Effector CD4-positive, alpha-beta T cell (primary cell): ENCODE data around the gene SFI1.
A peak's percentile ranks its signal among the peaks of the same experiment; 100 is the strongest.

Source experiments
- DNase-seq: peaks from one replicate; pipeline ENCODE4 v3.0.0-alpha.2; 2020

Gene SFI1

GRCh38 chr22:31619611-31620300, 123.4 kb downstream of the SFI1 start:
- no peak for DNase-seq

GRCh38 chr22:31620756-31621480, 124.6 kb downstream of the SFI1 start:
- no peak for DNase-seq

- no peak for DNase-seq
These were observed 125.3 kb downstream of the SFI1 start for GRCh38 chr22:31621507-31622124.

DNA sequence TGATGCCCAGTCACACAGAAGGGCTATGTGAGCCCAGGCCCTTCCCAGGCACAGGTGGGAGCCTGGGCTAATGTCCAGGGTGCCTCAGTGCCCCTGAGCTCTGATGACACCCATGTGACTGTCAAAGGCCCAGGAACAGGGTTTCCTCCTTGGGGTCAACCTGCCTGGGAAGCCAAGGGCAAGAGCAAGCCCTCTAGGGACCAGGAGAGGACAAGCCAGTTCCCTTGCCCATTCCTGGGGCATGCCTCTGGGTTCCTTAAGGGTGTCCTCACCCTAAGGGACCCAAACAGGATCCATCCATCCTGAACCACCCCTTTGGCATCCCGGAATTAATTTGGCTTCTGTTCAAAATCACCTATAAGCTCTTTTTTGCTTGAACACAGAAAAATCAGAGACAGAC, 126.6 kb downstream of the SFI1 start:
- no peak for DNase-seq

DNA sequence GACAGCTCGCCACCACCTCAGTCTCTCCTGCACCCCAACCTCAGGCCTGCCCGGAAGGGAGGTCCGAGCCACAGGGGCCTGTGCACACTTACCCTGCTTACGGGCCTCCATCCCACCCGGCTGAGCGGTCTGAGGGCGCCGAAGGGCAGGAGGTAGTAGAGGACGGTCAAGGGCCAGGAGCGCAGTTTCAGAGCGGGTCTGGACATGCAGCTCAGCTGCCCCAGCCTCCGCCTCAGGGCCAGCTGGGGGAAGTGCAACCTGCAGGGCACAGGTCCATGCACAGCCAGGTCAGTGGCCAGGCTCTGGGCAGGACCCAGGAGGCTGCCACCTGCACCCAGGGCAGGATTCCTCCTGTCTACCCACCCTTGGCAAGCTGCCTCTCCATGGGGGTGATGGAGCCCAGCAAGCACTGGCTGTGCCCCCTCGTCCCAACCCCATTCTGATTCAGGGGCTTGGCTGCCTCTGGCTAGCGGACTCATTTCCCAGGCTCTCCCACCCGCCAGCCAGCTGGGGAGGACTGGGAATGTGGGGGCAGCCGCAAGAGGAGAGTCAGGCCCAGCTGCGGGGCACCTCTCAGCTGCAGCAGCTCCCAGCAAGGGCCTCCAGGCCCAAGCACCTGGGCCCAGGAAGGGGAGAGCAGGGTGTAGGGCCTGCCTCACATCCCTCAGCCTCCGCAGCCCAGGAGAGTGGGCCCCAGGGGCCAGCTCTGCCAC, 127.4 kb downstream of the SFI1 start:
- DNase-seq = no peak

- no peak for DNase-seq
These were observed 128.9 kb downstream of the SFI1 start for GRCh38 chr22:31625257-31625640.

- DNase-seq = no peak
These were observed 129.5 kb downstream of the SFI1 start for GRCh38 chr22:31625661-31626426.

GRCh38 chr22:31626427-31627150, 130.3 kb downstream of the SFI1 start:
- no peak for DNase-seq

GRCh38 chr22:31627223-31627731, 130.9 kb downstream of the SFI1 start:
- no peak for DNase-seq

DNA sequence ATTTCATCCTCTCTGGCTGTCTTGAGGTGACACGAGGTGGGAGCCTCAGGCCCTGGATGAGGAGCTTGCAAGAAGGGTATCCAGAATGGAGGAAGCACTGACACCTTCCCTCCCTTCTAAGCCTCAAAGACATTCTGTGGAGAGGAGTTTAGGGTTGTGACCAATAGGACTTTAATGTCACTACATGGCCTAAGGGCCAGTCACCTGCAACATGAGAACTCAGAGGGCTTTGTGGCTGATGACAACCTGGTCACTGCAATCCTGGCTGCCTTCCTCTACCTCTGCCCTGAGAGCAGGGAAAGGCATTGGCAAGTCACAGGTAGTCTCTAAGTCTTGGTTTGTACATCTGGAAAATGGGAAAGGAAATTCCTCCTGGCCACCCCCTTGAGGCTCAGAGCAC, 132.0 kb downstream of the SFI1 start:
- DNase-seq = no peak

- no peak for DNase-seq
These were observed 132.8 kb downstream of the SFI1 start for GRCh38 chr22:31628969-31629708.

- DNase-seq = no peak
These were observed 133.4 kb downstream of the SFI1 start for GRCh38 chr22:31629741-31630184.

DNA sequence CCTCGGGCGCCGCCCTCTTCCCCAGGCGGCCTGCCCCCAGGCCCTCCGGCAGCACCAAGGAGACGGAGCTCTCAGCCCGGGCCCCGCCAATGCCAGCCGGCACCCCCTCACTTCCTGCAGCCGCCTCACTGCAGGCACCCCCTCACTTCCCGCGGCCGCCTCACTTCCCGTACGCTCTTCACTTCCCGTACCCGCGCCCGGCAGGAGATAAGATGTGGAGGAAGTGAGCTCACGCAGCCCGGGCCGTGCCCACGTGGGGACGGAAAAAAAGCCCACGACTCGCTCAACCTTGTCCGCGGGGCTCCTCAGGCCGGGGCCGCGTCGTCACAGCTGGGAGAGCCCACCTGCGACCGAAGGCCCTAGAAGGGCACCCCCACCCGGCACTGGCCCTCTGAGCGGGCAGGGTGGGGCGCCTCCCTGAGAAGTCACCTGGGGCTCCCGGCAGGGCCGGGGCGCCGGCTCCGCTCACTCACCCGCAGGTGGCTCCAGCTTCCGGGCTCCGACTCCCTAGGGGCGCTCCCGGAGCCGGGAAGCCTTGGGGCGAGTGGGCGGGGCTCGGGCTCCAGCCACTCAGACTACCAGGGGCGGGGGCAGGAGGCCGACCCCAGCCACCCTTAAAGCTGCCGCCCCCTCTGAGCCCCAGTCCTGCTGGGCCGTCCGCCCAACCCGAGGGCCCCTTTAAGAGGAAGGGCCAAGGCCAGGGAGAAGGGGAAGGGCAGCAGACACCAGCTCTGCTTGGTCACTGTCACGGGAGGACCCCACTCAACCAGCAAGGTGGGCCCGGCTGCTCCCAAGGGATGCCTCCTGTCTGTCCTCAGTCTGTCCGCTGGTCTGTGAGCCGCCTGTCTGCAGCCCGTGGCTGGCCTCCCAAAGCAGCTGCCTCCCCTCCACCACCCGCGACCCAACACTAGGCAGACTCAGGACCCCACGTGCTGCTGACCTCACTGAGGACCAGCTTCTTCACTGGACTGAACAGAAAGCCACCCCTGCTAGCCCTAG, 134.3 kb downstream of the SFI1 start:
- peak; percentile 84 for DNase-seq

DNA sequence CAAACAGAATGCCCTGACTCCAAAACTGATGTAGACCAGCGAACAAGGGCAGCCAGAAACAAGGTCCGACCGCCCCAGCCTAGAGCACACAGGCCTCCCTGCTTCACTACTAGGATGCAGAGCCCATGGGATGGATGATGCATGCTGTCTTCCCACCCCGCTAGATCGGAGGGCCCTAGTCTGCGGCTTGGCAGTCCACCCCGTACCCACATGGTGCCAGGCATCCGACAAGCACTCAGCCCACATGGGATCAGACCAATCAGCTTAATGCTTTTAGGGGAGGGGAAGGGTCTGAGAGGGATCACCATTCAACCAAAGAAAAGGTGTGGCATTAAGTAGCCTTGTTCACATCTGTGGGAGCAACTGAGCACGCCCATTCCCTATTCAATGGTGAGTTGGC, 135.1 kb downstream of the SFI1 start:
- DNase-seq = no peak

DNA sequence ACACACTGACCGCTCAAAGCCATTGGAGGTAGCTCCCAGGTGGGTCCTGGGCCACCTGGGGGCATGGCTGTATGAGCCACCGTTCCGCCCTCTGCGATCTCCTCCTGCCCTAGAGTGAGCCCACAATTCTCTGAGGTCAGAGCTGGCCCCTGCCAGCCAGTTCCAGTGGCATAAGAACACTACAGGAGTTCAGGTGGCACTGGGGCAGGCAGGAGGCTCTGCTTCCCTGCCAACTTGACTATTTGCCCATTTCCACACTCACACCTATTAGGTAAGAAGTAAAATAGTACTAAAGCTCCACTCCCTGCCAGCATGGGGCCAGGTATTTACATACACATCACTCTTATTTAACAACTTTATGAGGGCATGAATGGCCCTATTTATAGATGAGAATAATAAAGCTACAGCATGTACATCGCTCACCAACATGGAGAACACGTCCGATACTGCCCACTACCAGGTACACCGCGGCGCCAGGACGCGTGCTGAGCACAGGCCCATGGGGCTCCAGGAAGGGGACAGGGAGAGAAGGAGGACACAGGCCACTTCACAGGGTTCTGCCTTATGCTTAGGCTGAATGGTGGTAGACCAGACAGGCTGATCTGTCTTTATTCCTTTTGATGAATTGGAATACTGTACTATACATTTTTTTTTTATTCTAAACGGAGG, 139.4 kb downstream of the SFI1 start:
- DNase-seq = no peak

GRCh38 chr22:31637447-31637890, 141.1 kb downstream of the SFI1 start:
- no peak for DNase-seq

- no peak for DNase-seq
These were observed 141.7 kb downstream of the SFI1 start for GRCh38 chr22:31637891-31638618.

DNA sequence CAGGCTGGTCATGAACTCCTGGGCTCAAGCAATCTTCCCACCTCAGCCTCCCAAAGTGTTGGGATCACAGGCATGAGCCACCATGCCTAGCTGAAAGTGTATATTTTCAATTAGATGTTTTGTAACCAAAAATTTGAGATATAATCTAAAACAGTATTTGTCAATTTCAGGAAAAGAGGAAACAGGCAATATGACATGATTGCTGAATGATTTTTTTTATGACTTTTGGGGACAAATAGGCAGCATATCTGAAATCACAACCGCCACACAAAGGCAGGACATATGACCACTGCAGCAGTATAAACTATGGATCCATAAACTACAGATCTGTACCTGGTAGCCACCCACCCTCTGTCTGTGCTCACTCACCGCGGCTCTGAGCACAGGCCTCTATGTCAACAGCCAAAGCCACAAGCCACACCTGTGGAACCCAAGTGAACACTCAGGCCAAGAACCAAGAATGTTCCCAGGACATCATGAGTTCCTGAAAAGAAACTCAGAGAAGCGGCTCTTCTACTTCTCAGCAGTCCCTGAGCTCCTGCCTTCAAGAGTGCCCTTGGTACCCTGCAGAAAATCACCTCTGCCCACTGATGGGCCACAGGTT, 143.2 kb downstream of the SFI1 start:
- DNase-seq = no peak
